Loucy (cell line): ENCODE results near the gene SLC25A30.

Experiments
- H2AFZ ChIP-seq: fragments of 200-600 bp; sonication (generic); 2 replicates; pipeline ENCODE4 v1.6.0; 2016; ENCODE audit warnings: antibody characterized with exemption, mild to moderate bottlenecking, low read length, moderate library complexity
- H3F3A ChIP-seq: fragments of 200-600 bp; 2 replicates; pipeline ENCODE4 v1.6.0; 2016; ENCODE audit warnings: antibody characterized with exemption, low read depth, mild to moderate bottlenecking
- H3K27me3 ChIP-seq: fragments of 200-600 bp; sonication (generic); 2 replicates; pipeline ENCODE4 v1.6.1; 2014; ENCODE audit warnings: low read length, mild to moderate bottlenecking; ENCODE audit not compliant: insufficient read depth, poor library complexity, severe bottlenecking
- H3K36me3 ChIP-seq: fragments of 200-600 bp; sonication (generic); 2 replicates; pipeline ENCODE4 v1.6.1; 2016; ENCODE audit warnings: low read length; ENCODE audit not compliant: insufficient read depth
- H3K4me1 ChIP-seq: fragments of 200-600 bp; sonication (generic); 2 replicates; pipeline ENCODE4 v1.5.1; 2014; ENCODE audit warnings: low read length, mild to moderate bottlenecking; ENCODE audit not compliant: insufficient read depth, poor library complexity, severe bottlenecking
- H3K4me2 ChIP-seq: fragments of 200-600 bp; sonication (generic); 2 replicates; pipeline ENCODE4 v1.6.0; 2014; ENCODE audit warnings: antibody characterized with exemption, low read length, low read depth, mild to moderate bottlenecking; ENCODE audit not compliant: poor library complexity, severe bottlenecking
- H3K4me3 ChIP-seq: fragments of 200-600 bp; sonication (generic); 2 replicates; pipeline ENCODE4 v1.5.1; 2014; ENCODE audit warnings: low read length, mild to moderate bottlenecking, mixed read lengths; ENCODE audit not compliant: poor library complexity, severe bottlenecking
- H3K79me2 ChIP-seq: fragments of 200-600 bp; sonication (generic); 2 replicates; pipeline ENCODE4 v1.6.1; 2014; ENCODE audit warnings: low read length; ENCODE audit not compliant: insufficient read depth
- H3K9ac ChIP-seq: fragments of 200-600 bp; sonication (generic); 2 replicates; pipeline ENCODE4 v1.6.0; 2014; ENCODE audit warnings: mild to moderate bottlenecking, low read depth, low read length, moderate library complexity; ENCODE audit not compliant: poor library complexity, severe bottlenecking
- H3K9me2 ChIP-seq: fragments of 200-600 bp; sonication (generic); replicated peaks from 2 replicates; pipeline ENCODE4 v1.6.1; 2016; ENCODE audit warnings: low read depth, low read length, mixed read lengths
- H3K9me3 ChIP-seq: fragments of 200-600 bp; sonication (generic); 2 replicates; pipeline ENCODE4 v1.6.1; 2014; ENCODE audit warnings: mild to moderate bottlenecking, antibody characterized with exemption, low read length, low read depth; ENCODE audit not compliant: insufficient read depth
- H4K20me1 ChIP-seq: fragments of 200-600 bp; sonication (generic); 2 replicates; pipeline ENCODE4 v1.6.0; 2014; ENCODE audit warnings: antibody characterized with exemption, low read length, mild to moderate bottlenecking; ENCODE audit not compliant: insufficient read depth, poor library complexity, severe bottlenecking
- CTCF ChIP-seq: fragments of 200-600 bp; sonication (generic); conservative IDR thresholded peaks from 2 replicates; pipeline ENCODE4 v1.5.1; 2014; ENCODE audit warnings: mild to moderate bottlenecking, antibody characterized with exemption, low read length
- EZH2phosphoT487 ChIP-seq: fragments of 200-600 bp; IDR thresholded peaks from 2 replicates; pipeline ENCODE4 v1.6.1; 2018; ENCODE audit warnings: antibody characterized with exemption, mild to moderate bottlenecking, moderate library complexity, borderline replicate concordance

The SLC25A30 gene

GRCh38 chr13:45451282-45451681 lies 33.1 kb upstream of the SLC25A30 start:
- Histone ChIP-seq H3K27me3 (no peaks in the 10 kb centered on the region), H3K9me2 (no peaks in the 10 kb centered on the region), H3K4me1 (no peaks in the 10 kb centered on the region), H3F3A (no peaks in the 10 kb centered on the region), H4K20me1 (no peaks in the 10 kb centered on the region), H3K4me3 (no peak overlapping the region), H2AFZ (no peak overlapping the region), H3K9me3 (no peaks in the 10 kb centered on the region), H3K79me2 (no peaks in the 10 kb centered on the region), H3K9ac (no peak overlapping the region), H3K4me2 (no peak overlapping the region), H3K36me3 (no peaks in the 10 kb centered on the region)
- TF ChIP-seq EZH2phosphoT487 (no peak), CTCF (no peak)

GRCh38 chr13:45448965-45449559 lies 30.9 kb upstream of the SLC25A30 start:
- H3F3A ChIP-seq, result no peaks in the 10 kb centered on the region

GRCh38 chr13:45447050-45447661 lies 29.0 kb upstream of the SLC25A30 start:
- H3K27me3 ChIP-seq, result no peaks in the 10 kb centered on the region
- no peaks in the 10 kb centered on the region for H3K79me2 ChIP-seq
- no peak overlapping the region for H2AFZ ChIP-seq
- no peaks in the 10 kb centered on the region for H3F3A ChIP-seq
- H3K36me3 ChIP-seq, result no peaks in the 10 kb centered on the region
- TF ChIP-seq EZH2phosphoT487 (no peak), CTCF (no peak)
- no peak overlapping the region for H3K4me2 ChIP-seq
- H4K20me1 ChIP-seq, result no peaks in the 10 kb centered on the region
- H3K9ac ChIP-seq, result no peak overlapping the region
- no peak overlapping the region for H3K4me3 ChIP-seq
- H3K9me3 ChIP-seq, result no peaks in the 10 kb centered on the region
- no peaks in the 10 kb centered on the region for H3K4me1 ChIP-seq
- H3K9me2 ChIP-seq, result no peaks in the 10 kb centered on the region

More at GRCh38 chr13:45448965-45449559, 30.9 kb upstream of the SLC25A30 start:
- TF ChIP-seq CTCF (no peak), EZH2phosphoT487 (no peak)
- Histone ChIP-seq H3K27me3 (no peaks in the 10 kb centered on the region), H3K9me2 (no peaks in the 10 kb centered on the region), H3K4me1 (no peaks in the 10 kb centered on the region), H4K20me1 (no peaks in the 10 kb centered on the region), H3K4me3 (no peak overlapping the region), H3K36me3 (no peaks in the 10 kb centered on the region), H3K9me3 (no peaks in the 10 kb centered on the region), H3K4me2 (no peak overlapping the region), H3K9ac (no peak overlapping the region), H2AFZ (no peak overlapping the region), H3K79me2 (no peaks in the 10 kb centered on the region)
